Prostate gland (tissue), 2 donors: ENCODE data around the gene PDE2A.

Source experiments
- POLR2A ChIP-seq: fragments of 450-650 bp; IDR thresholded peaks from one replicate; pipeline ENCODE4 v1.6.1; 2016; ENCODE audit warnings: antibody characterized with exemption, mild to moderate bottlenecking
- POLR2AphosphoS5 ChIP-seq: sonication (generic); formaldehyde crosslinking; IDR thresholded peaks from one replicate; pipeline ENCODE4 v1.6.1; 2017; ENCODE audit warnings: antibody characterized with exemption
- TF ChIP-seq, protein P1 (sequence below), 4 experiments: fragments of 200-600 bp in 2 of 4; fragments of 450-650 bp in 2 of 4; sonication (generic) in 2 of 4; IDR thresholded peaks; 1 replicate in 3 of 4; 2 replicates in 1 of 4; pipeline ENCODE4 v1.5.1; 2016 to 2019; ENCODE audit warnings: antibody characterized with exemption in 4 of 4, mild to moderate bottlenecking in 2 of 4, moderate library complexity in 2 of 4

DNA sequence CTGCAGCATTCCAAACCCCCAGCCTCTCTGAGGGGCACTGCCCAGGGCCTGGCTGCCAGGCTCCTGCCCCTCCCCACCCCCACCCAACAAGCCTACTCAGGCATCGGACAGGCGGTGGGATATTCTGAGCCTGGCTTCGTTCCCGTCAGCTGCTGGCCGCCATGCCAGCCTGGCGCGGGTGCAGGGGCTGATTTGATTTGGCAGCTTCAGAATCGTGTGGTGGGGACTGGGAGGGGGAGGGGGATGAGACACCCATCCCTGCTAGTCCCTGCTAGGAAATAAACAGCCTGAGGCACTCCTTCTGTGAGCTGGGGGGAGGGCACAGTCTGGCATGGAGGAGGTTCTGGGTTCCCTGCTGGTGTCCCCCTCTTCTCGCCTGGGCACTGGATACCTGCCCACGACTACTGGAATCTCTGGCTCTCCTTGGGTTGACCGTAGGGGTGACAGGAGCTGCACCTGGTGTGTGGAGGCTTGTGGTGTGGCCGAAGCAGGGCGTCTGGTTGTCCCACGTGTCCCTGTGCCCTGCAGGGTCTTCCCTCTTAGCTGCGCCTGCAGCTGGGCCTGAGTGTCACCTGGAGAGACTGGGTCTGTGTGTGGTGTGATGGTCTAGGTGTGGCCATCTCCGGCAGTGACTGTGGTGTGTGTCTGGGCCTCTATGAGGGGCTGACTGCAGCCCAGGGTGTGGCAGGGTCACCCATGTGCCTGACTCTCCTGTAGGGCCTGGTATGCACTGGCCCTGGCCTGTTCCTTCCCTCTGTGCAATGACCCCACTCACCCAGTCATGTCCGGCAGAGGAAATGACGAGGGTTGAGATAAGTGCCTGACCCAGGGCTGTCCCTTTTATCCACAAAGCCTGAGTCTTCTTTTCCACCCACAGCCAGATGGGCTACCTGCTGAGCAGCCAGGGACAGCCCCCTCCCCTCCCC lies 42.2 kb downstream of the PDE2A start:
- TF ChIP-seq, protein P1, sequence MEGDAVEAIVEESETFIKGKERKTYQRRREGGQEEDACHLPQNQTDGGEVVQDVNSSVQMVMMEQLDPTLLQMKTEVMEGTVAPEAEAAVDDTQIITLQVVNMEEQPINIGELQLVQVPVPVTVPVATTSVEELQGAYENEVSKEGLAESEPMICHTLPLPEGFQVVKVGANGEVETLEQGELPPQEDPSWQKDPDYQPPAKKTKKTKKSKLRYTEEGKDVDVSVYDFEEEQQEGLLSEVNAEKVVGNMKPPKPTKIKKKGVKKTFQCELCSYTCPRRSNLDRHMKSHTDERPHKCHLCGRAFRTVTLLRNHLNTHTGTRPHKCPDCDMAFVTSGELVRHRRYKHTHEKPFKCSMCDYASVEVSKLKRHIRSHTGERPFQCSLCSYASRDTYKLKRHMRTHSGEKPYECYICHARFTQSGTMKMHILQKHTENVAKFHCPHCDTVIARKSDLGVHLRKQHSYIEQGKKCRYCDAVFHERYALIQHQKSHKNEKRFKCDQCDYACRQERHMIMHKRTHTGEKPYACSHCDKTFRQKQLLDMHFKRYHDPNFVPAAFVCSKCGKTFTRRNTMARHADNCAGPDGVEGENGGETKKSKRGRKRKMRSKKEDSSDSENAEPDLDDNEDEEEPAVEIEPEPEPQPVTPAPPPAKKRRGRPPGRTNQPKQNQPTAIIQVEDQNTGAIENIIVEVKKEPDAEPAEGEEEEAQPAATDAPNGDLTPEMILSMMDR (IDR thresholded peaks at IDR 0.05) = no peak
- no peak for TF ChIP-seq POLR2A
- no peak for TF ChIP-seq POLR2AphosphoS5
